HepG2 (cell line): ENCODE data around the gene GNAL. TPM values are rescaled to one million over a fixed set of nuclear protein-coding genes. Genes with fewer than 3 reads are reported as not detected.

ENCODE experiments used
- microRNA-seq: library from miRNA; unstranded; fragments of <30 nt; microRNA quantifications from one replicate; pipeline ENCODE4, GENCODE V29; 2020
- polyA plus RNA-seq, 8 experiments: library from polyadenylated mRNA; depleted of rRNA in 3 of 8; stranded (reverse) in 7 of 8; unstranded in 1 of 8; fragments of >200 nt; fragmentation: Illumina TruSeq in 4 of 8; extraction: Trizol in 4 of 8; gene quantifications; 2 replicates each; pipeline versions ENCODE4 v1.2.1 to v1.2.3, GENCODE V29; 2011 to 2016; ENCODE audit warnings: low read depth in 4 of 8, missing spikeins in 1 of 8, mixed read lengths in 1 of 8; ENCODE audit not compliant: insufficient read depth in 1 of 8
- total RNA-seq, 5 experiments: library from RNA; depleted of rRNA; stranded (reverse); fragments of >200 nt; fragmentation: Illumina TruSeq; extraction: Trizol; gene quantifications; 2 replicates each; pipeline ENCODE4 v1.2.3, GENCODE V29; 2016; ENCODE audit warnings: low read depth in 1 of 5

GNAL gene
- total and polyA plus RNA-seq, 2 of the 13 experiments (the other 11 are each of a cell fraction or from before 2014, with no cell fraction given) = 0.87 to 1.4 TPM

Small RNA genes lying within 50 kb of the gene (microRNA-seq; reads per million reads assigned to microRNA genes)
- gene MIR7153 = not detected

Other genes with a start within 250 kb of the GNAL start
- not detected in 2 replicates for gene SLC35G4, start 79.7 kb upstream of the GNAL start, total RNA-seq (2016; rRNA removed; fragmentation: Illumina TruSeq; extraction: Trizol)
- gene SLC35G4, start 79.7 kb upstream of the GNAL start, polyA plus RNA-seq (2011; rRNA removed) = not detected in 2 replicates
- 18.8 and 24.0 TPM in 2 replicates for gene CHMP1B, start 162.1 kb downstream of the GNAL start, total RNA-seq (2016; rRNA removed; fragmentation: Illumina TruSeq; extraction: Trizol)
- gene CHMP1B, start 162.1 kb downstream of the GNAL start, polyA plus RNA-seq (2011; rRNA removed) = 19.1 and 20.2 TPM in 2 replicates
- gene MPPE1, start 219.1 kb downstream of the GNAL start, total RNA-seq (2016; rRNA removed; fragmentation: Illumina TruSeq; extraction: Trizol) = 5.4 and 11.9 TPM in 2 replicates
- gene MPPE1, start 219.1 kb downstream of the GNAL start, polyA plus RNA-seq (2011; rRNA removed) = 9.6 and 10.6 TPM in 2 replicates